GM19240 (cell line): Measurements from ENCODE around the gene WNT9A.
"Not testable (repeated sequence)": the region's sequence is repeated elsewhere in the genome, so short reads cannot be mapped to it uniquely, and the experiment has no call there.

Experiments
- DNase-seq: peaks from one replicate; pipeline ENCODE4 v3.0.0; 2011; ENCODE audit warnings: low spot score; ENCODE audit not compliant: insufficient read length

The WNT9A gene, protein sequence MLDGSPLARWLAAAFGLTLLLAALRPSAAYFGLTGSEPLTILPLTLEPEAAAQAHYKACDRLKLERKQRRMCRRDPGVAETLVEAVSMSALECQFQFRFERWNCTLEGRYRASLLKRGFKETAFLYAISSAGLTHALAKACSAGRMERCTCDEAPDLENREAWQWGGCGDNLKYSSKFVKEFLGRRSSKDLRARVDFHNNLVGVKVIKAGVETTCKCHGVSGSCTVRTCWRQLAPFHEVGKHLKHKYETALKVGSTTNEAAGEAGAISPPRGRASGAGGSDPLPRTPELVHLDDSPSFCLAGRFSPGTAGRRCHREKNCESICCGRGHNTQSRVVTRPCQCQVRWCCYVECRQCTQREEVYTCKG

DNA sequence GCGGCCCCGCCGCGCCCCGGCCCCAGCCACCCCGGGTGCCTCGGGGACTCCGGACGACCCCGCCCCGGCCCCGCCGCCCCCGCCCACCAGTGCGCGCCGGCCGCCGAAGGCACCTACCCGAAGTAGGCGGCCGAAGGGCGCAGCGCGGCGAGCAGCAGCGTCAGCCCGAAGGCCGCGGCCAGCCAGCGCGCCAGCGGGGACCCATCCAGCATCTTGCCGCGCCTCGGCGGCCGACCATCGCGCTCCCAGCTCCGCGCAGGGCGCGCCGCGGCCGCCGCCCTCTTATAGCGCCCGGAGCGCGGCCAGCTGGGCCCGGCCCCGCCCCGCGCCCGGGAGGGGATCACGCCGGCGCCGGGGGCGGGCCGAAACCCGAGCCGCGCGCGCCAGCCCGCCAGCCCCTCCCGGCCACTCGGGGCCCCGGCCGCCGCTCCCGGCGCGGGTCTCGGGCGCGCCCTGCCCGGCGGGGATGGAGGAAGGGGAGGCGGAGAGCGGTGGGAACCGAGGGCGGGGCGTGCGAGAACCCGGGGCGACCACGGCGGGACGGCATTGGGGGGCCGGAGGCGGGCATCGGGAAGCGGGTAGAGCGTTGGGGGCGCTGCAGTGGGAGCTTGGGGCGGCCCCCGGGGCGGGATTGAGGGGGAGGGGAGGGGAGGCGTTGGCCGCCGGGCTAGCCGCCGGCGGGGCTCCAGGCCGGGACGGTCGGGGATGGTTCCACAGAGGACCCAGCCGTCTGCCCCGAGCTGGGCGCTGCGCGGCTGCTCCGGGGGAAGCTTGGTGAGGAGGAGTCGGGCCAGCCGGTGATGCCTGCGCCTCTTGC, at the start of gene WNT9A:
Gene WNT9A (minus strand): TSS at position 257 of the 817 bp plus-strand sequence. CDS start 45 bp downstream, at position 212.
- no peak for DNase-seq

DNA sequence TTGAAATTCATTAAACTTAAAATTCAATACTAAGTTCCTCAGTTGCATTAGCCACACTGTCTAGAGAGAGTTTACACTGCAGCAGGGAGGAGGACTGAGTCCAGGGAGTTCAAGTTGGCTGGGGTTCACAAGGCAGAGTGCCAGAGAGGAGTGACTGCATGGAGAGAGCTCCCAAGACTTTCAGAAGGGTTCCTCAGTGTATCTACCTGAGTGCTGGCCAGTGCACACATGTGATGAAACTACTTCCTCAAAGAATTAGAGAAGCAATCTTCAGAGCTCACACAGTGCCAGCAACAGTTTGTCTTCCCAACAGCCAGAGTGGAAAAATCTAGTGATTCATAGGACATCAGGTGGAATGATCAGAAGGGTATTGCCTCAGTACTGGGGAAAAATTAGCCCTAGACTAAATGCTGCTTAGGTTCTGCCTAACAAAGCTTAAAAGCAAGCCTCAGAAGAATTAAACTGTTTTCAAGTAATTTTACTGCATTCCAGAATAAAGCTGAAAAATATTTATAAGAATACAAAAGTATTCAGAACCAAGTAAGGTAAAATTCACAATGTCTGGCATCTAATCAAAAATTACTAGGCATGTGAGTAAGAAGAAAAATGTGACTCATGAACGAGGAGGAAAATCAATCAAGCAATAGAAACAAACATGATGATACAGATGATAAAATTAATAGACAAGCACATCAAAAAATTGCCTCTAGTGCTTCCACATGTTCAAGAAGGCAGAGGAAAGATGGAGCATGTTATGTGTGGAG, 48.6 kb upstream of the WNT9A start:
- DNase-seq, result no peak

DNA sequence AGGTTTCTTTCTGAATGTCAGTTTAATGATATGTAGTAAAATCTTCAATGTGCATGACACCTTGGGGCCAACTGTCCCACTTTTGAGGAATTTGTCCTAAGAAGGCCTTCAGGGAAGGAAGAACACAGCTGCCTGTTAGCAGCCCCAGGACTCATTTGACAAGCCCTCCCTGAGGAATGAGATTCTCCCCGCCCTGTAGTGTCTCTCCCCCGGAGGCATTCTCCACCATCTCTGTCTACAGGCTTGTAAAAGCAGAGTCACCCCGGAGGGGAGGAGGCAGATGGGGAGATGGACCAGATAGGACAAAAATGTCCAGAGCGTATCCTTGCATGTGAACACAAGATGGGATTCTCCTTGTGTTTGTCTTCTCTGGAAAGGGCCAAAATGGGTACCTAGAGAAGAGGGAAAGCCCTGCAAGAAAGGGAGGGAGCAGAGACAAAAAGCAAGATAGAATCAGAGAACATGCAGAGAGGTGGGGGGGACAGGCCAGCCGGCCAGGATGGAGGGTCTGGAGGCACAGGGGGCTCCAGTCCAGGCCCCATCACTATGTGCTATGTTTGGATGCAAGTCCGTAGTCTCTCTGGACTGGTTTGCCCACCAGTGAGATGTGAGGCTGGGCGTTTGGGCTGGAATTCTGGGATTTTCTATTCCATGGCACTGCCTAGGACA, 47.0 kb upstream of the WNT9A start:
- DNase-seq, result no peak

DNA sequence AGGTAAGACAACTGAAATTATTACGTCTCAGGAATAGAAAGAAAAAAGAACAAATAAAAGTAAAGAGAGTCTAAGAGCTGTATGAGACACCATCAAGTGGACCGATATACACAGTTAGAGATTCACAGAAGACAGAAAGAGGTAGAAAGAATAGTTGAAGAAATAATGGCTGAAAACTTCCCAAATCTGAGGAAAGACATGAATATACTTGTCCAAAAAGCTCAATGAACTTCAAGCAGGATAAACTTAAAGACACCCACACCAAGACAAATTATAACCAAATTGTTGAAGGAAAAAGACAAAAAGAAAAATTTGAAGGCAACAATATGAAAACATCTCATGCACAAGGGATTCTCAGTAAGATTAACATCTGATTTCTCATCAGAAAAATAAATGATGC, 39.4 kb upstream of the WNT9A start:
- no peak for DNase-seq

DNA sequence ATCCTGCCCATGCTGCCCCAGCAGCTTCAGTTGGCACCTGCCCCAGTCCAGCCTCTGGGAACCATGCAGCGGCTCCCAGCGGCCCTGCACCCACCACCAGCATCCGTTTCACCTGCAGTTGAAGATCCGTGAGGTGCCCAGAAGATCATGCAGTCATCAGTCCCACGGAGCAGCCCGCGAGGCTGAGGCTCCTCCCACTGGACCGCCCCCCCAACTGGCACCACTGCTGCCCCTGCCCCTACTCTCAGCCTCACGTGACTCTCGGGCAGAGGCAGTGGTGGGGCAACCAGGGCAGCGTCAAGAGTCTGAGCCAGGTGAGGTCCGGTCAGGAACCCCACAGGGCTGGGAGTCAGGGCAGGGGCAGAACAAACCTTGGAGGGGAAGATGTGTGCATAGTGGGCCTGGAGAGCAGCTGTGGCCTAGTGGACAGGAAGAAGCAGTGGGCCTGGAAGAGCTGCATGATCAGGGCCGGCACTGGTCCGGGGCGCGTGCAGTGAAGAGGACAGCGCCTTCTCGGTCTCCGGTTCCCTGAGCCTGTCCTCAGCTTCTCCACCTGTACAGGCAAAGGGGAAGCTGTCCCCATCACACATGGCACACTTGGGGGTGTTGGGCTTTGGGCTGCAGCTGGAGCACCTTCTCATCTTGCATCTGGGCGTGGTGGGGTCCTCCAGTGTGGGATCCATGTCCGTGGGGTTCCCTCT, 28.0 kb upstream of the WNT9A start:
- DNase-seq, result not testable (repeated sequence)

DNA sequence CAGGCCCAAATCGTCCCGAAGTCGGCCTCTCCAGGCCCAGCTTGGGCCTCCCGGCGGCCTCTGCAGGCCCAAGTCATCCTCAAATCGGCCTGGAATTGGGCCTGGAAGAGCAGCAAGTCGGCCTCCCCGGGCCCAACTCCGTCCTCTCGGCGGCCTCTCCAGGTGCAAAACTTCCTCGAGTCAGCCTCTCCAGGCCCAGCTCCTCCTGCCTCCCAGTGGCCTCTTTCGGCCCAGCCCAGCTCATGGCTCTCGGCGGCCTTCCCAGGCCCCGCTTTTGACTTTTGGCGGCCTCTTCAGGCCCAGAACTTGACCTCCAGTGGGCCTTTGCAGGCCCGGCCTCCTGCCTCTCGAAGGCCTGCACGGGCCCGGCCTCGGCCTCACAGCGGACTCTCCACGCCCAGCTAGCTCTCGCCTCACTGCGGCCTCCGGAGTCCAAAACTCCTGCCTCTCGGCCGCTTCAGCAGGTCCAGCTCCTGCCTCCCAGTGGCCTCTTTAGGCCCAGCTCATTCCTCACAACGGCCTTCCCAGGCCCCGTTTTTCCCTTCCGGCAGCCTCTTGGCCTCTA, 26.1 kb upstream of the WNT9A start:
- not testable (repeated sequence) for DNase-seq

DNA sequence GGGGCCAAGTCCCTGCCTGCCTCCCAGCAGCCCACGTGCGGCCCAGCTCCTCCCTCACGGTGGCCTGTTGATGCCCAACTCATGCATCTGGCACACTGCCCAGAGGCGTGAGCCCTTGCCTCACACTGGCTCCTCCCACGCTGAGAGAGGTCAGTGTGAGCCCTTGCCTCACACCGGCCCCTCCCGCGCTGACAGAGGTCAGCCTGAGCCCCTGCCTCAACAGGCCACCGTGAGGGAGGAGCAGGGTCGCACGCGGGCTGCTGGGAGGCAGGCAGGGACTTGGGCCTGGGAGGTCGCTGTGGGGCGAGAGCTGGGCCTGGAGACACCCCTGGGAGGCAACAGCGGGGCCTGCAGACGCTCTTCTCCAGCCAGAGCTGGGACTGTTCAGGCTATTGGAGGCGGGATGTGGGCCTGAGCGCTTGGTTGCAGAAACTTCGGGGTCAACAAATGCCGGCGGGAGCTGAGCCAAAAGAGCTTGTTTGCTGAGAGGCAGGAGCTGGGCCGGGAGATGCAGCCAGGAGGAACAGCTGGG, 25.2 kb upstream of the WNT9A start:
- not testable (repeated sequence) for DNase-seq

DNA sequence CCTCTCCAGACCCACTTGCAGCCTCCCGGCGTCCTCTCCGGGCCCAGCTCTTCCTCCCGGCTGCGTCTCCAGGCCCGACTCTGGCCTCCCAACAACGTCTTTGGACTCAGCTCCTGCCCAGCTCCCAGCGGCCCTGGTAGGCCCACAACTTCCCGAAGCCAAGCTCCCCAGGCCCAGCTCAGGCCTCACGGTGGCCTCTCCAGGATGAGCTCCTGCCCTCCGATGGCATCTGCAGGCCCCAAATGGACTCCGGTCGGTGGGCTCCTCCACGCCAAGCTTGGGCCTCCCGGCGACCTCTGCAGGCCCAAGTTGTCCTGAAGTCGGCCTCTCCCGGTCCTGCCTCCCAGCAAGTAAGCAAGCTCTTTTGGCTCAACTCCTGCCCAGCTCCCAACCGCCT, 24.5 kb upstream of the WNT9A start:
- not testable (repeated sequence) for DNase-seq

DNA sequence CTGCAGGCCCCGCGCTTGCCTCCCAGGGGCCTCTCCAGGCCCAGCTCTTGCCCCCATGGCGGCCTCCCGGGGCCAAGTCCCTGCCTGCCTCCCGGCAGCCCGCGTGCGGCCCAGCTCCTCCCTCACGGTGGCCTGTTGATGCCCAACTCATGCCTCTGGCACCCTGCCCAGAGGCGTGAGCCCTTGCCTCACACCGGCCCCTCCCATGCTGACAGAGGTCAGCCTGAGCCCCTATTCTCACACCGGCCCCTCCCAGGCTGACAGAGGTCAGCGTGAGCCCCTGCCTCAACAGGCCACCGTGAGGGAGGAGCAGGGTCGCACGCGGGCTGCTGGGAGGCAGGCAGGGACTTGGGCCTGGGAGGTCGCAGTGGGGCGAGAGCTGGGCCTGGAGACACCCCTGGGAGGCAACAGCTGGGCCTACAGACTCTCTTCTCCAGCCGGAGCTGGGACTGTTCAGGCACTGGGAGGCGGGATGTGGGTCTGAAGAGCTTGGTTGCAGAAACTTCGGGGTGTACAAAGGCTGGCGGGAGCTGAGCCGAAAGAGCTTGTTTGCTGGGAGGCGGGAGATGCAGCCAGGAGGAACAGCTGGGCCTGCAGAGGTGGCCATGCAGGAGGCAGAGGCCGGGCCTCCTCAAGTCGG, 24.0 kb upstream of the WNT9A start:
- not testable (repeated sequence) for DNase-seq

DNA sequence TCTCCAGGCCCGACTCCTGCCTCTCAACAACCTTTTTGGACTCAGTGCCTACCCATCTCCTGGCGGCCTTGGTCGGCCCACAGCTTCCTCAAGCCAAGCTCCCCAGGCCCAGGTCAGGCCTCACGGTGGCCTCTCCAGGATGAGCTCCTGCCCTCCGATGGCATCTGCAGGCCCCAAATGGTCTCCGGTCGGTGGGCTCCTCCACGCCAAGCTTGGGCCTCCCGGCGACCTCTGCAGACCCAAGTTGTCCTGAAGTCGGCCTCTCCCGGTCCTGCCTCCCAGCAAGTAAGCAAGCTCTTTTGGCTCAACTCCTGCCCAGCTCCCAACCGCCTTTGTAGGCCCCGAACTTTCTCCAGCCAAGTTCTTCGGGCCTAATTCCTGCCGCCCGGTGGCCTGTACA, 23.5 kb upstream of the WNT9A start:
- DNase-seq, result not testable (repeated sequence)

DNA sequence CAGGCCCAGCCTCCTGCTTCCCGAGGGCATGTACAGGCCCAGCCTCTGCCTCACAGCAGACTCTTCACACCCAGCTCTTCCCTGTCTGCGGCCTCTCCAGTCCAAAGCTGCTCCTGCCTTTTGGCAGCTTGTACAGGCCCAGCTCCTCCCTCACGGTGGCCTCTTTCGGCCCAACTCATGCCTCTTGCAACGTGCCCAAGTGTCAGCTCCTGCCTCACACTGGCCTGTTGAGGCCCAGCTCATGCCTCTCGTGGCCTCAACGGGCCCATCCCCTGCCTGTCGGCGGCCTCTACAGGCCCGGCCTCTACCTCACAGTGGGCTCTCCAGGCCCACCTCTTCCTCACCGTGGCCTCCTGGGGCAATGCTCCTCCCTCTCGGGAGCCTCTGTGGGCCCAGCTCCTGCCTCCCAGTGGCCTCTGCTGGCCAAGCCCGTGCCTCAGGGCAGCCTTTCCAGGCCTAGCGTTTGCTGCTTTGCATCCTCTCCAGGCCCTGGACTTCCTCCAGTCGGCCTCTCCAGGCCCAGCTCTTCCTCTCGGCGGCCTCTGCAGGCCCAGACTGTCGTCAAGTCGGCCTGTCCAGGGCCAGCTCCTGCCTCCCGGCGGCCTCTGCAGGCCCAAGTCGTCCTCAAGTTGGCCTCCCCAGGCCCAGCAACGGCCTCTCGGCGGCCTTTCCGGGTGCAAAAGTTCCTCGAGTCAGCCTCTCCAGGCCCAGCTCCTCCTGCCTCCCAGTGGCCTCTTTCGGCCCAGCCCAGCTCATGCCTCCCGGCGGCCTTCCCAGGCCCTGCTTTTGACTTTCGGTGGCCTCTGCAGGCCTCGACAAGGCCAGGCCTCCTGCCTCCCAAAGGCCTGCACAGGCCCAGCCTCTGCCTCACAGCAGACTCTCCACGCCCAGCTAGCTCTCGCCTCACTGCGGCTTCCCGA, 22.6 kb upstream of the WNT9A start:
- DNase-seq, result not testable (repeated sequence)

DNA sequence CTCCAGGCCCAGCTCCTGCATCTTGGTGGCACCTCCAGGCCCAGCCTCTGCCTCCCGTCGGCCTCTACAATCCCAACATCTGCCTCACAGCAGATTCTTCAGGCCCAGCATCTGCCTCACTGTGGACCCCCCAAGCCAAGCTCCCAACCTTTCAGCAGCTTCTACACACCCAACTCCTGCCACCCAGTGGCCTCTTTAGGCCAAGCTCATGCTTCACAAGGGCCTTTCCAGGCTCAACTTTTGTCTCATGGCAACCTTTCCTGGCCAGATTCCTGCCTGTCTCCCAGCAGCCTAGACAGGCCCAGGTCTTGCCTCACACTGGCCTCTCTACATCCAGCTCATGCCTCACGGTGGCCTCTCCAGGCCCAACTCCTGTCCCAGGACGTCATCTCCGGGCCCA, 20.1 kb upstream of the WNT9A start:
- not testable (repeated sequence) for DNase-seq

DNA sequence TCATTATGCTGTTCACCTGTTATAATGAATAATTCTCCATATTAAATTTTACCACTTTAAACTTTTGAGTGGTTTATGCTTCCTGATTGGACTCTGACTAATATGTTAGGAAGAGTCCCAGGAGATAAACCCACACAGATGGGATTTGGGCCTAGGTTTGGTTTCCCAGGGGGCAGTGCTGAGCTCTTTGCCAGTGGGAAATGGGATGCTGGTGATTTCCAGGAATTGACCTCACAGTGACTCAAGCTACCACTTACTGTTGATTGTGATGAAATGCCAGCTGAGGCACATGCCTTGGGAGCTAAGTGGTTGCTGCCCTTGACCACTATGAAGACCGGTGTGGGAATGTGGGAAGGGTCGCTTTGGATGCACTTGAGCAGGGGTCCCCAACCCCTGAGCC, 19.0 kb upstream of the WNT9A start:
- not testable (repeated sequence) for DNase-seq

DNA sequence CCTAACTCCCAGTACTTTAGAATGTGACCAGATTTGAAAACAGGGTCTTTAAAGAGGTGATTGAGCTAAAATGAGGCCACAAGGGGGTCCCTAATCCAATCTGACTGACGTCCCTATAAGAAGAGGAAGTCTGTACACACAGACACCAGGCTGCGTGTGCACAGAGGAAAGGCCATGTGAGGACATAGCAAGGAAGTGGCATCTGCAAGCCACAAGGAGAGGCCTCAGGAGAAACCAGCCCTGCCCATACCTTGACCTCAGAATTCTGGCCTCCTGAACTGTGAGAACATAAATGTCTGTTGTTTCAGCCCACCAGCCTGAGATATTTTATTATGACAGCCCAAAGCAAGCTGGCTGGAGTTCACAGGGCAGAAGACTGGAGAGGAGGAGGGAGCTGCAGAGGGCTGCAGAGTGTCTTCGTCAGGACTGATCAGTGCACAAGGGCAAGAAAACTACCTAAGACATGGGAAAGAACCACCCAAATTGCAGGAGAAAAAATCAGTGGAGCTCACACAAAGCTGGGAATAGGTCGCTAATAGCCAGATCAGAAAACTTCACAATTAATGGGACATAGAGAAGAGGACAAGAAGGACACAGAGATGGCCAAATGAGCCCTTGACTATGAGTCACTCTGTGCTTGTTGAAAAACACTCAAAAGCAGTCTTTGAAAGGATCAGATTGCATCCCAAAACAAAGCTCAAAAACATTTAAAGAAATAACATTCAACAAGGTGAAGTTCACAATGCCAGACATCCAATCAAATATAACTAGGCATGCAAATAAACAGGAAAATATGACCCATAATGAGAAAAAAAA, 14.1 kb upstream of the WNT9A start:
- no peak for DNase-seq

DNA sequence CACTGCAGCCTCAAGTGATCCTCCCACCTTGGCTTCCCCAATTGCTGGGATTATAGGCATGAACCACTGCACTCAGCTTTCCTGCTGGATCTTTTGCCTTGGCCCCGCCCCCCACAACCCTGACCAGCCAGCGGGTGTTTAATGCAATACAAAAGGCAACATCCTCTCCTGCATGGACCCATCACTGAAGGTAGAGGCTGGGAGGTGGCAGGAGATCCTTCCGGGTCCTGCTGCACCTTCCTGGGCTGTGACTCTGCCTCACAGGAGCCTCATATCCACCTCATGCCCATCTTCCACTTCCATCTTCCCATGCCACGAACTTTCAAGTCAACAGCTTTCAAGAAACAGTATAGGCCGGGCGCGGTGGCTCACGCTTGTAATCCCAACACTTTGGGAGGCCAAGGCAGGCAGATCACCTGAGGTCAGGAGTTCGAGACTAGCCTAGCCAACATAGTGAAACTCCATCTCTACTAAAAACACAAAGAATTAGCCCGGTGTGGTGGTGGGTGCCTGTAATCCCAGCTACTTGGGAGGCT, 11.7 kb upstream of the WNT9A start:
- no peak for DNase-seq

DNA sequence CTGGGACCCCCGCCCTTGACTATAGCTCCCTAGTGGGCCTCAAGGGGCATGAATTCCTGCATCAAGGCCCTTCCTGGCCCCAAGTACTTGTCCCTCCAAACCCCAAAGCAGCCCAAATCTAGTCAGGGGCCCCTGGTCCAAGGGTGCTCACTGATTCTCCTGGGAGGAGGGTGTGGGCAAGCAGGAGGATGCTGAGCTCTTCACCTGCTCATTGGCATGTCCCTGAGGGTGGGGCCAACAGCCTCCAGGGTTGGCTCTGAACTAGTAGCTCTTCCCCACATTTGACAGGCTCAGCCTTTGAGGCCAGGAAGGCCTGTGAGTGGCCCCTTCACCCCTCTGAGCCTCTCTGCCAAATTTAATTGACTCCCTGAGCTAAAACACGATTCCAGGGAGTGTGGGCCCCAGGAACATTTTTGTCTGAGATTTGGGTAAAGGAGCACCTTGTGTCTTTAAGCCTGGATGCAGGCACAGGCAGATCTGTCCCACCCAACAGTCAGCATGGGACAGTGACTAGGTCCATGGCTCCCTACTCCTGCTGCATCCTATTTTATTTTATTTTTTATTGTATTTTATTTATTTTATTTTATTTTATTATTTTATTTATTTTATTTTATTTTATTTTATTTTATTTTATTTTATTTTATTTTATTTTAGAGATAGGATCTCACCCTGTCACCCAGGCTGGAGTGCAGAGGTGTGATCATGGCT, 11.0 kb upstream of the WNT9A start:
- no peak for DNase-seq

DNA sequence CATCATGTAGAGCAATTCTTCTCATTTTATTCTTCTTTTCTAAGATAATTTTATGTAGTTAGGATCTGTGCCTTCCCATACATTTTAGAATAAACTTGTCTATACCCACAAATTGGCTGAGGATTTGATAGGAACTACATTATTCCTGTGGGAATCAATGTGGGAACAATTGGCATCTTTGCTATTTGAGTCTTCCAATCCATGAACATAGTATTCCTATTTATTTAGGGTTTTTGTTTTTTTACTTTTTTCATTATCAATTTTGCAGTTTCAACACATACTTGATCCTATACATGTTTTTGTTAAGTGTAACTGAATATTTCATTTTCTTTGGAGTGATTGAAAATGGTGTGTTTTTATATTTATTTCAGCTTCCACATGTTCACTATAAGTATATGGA, 8.1 kb upstream of the WNT9A start:
- DNase-seq, result no peak
